SK-N-SH (cell line): ENCODE data around the gene STUB1. TPM values are rescaled to one million over a fixed set of nuclear protein-coding genes. Genes with fewer than 3 reads are reported as not detected.

Experiments
- CTCF ChIA-PET: fragments of 300-600, 350-600 bp; formaldehyde crosslinking; extraction: SDS; loops from one replicate; lab custom pipeline; 2021; lab: Yijun Ruan, JAX
- POLR2A ChIA-PET: fragments of 350-600 bp; sonication (Branson Sonifier 250); formaldehyde crosslinking; extraction: SDS; loops from one replicate; lab custom pipeline; 2020; ENCODE audit warnings: antibody characterized with exemption, inconsistent platforms; lab: Yijun Ruan, JAX
- DNase-seq: peaks from one replicate; pipeline ENCODE4 v3.0.0; 2012
- H2AFZ ChIP-seq: fragments of 200-600 bp; sonication (generic); 2 replicates; pipeline ENCODE4 v1.8.1; 2016; ENCODE audit warnings: antibody characterized with exemption, mild to moderate bottlenecking, low read depth
- H3F3A ChIP-seq: fragments of 200-600 bp; sonication (generic); replicated peaks from 2 replicates; pipeline ENCODE3; 2016; ENCODE audit warnings: antibody characterized with exemption, mild to moderate bottlenecking; ENCODE audit not compliant: insufficient read depth
- H3K27ac ChIP-seq, 2 experiments: fragments of 200-500 bp in 1 of 2; fragments of 200-600 bp in 1 of 2; sonication (Bioruptor generic) in 1 of 2; sonication (generic), shearing (Covaris generic) in 1 of 2; 2 replicates each; pipeline versions ENCODE4 v1.5.1 to v1.6.1; 2014 to 2016; ENCODE audit warnings: low read depth in 2 of 2, inconsistent platforms in 1 of 2, low read length in 1 of 2, mild to moderate bottlenecking in 1 of 2, mixed read lengths in 1 of 2
- H3K27me3 ChIP-seq: fragments of 200-600 bp; sonication (generic), shearing (Covaris generic); 2 replicates; pipeline ENCODE4 v1.6.1; 2016; ENCODE audit warnings: mixed run types; ENCODE audit not compliant: insufficient read depth
- H3K36me3 ChIP-seq, 2 experiments: fragments of 200-500 bp in 1 of 2; fragments of 200-600 bp in 1 of 2; sonication (Bioruptor generic) in 1 of 2; sonication (generic) in 1 of 2; replicated peaks in 1 of 2; 2 replicates each; pipeline versions ENCODE3 to v1.5.1; 2014 to 2016; ENCODE audit warnings: low read length in 1 of 2, mild to moderate bottlenecking in 1 of 2; ENCODE audit not compliant: insufficient read depth in 2 of 2, control insufficient read depth in 1 of 2
- H3K4me1 ChIP-seq, 2 experiments: fragments of 200-500 bp in 1 of 2; fragments of 200-600 bp in 1 of 2; sonication (Bioruptor generic) in 1 of 2; sonication (generic), shearing (Covaris generic) in 1 of 2; 2 replicates each; pipeline versions ENCODE4 v1.5.1 to v1.6.1; 2014 to 2016; ENCODE audit warnings: low read depth in 1 of 2, low read length in 1 of 2, mixed run types in 1 of 2; ENCODE audit not compliant: insufficient read depth in 2 of 2, control insufficient read depth in 1 of 2
- H3K4me2 ChIP-seq: fragments of 200-600 bp; sonication (generic), shearing (Covaris generic); 2 replicates; pipeline ENCODE4 v1.6.1; 2017; ENCODE audit warnings: mixed run types
- H3K4me3 ChIP-seq, 2 experiments: fragments of 200-500 bp in 1 of 2; fragments of 200-600 bp in 1 of 2; sonication (Bioruptor generic) in 1 of 2; sonication (generic), shearing (Covaris generic) in 1 of 2; 2 replicates each; pipeline versions ENCODE4 v1.5.1 to v1.8.1; 2014 to 2016; ENCODE audit warnings: low read depth in 2 of 2, inconsistent platforms in 1 of 2, low read length in 1 of 2, mild to moderate bottlenecking in 1 of 2, mixed read lengths in 1 of 2, moderate library complexity in 1 of 2
- H3K79me2 ChIP-seq: fragments of 200-600 bp; sonication (generic); 2 replicates; pipeline ENCODE4 v1.8.1; 2017; ENCODE audit warnings: mild to moderate bottlenecking; ENCODE audit not compliant: insufficient read depth
- H3K9ac ChIP-seq: fragments of 200-600 bp; sonication (generic); 2 replicates; pipeline ENCODE4 v1.6.1; 2017; ENCODE audit warnings: mixed run types
- H3K9me2 ChIP-seq: fragments of 200-600 bp; sonication (generic); 2 replicates; pipeline ENCODE4 v1.6.1; 2017; ENCODE audit warnings: mixed run types
- H3K9me3 ChIP-seq: fragments of 200-600 bp; sonication (generic); 2 replicates; pipeline ENCODE4 v1.6.1; 2017; ENCODE audit warnings: mixed run types, mild to moderate bottlenecking, moderate library complexity
- H4K20me1 ChIP-seq: fragments of 200-600 bp; sonication (generic); 2 replicates; pipeline ENCODE4 v1.6.1; 2017; ENCODE audit warnings: mild to moderate bottlenecking, mixed run types; ENCODE audit not compliant: insufficient read depth
- EZH2phosphoT487 ChIP-seq: fragments of 200-600 bp; sonication (generic); IDR thresholded peaks from 2 replicates; pipeline ENCODE4 v1.6.1; 2017; ENCODE audit warnings: low read depth, mixed run types, mild to moderate bottlenecking, antibody characterized with exemption, moderate library complexity, borderline replicate concordance
- FOSL2 ChIP-seq: IDR thresholded peaks from 2 replicates; pipeline ENCODE4 v1.4.0; 2012; ENCODE audit warnings: low read depth, mild to moderate bottlenecking, moderate library complexity, borderline replicate concordance
- FOXJ3 ChIP-seq: sonication (generic); formaldehyde crosslinking; IDR thresholded peaks from 2 replicates; pipeline ENCODE4 v1.5.1; 2020; ENCODE audit warnings: mild to moderate bottlenecking, missing genetic modification reagents
- FOXM1 ChIP-seq: IDR thresholded peaks from 2 replicates; pipeline ENCODE4 v1.4.0; 2012; ENCODE audit warnings: low read depth, mild to moderate bottlenecking
- GATA2 ChIP-seq: sonication (generic); formaldehyde crosslinking; IDR thresholded peaks from 2 replicates; pipeline ENCODE4 v1.5.0; 2020; ENCODE audit warnings: mild to moderate bottlenecking, missing genetic modification reagents
- NFIC ChIP-seq: IDR thresholded peaks from 2 replicates; pipeline ENCODE4 v1.4.0; 2012; ENCODE audit warnings: borderline replicate concordance
- POLR2AphosphoS5 ChIP-seq: IDR thresholded peaks from 2 replicates; pipeline ENCODE4 v1.6.1; 2012; ENCODE audit warnings: low read depth, low read length
- RXRA ChIP-seq: IDR thresholded peaks from 2 replicates; pipeline ENCODE4 v1.4.0; 2012; ENCODE audit warnings: low read depth, mild to moderate bottlenecking, borderline replicate concordance
- SMC3 ChIP-seq: IDR thresholded peaks from 2 replicates; pipeline ENCODE4 v1.6.1; 2012; ENCODE audit warnings: low read depth, low read length, improper control_type of control experiment
- TCF12 ChIP-seq: IDR thresholded peaks from 2 replicates; pipeline ENCODE4 v1.4.0; 2012
- WGBS: methylation state at CpG from one replicate; pipeline ENCODE4 v1.1.6; 2017; ENCODE audit warnings: low lambda C conversion rate; 5-methylcytosine and 5-hydroxymethylcytosine counted together
- polyA plus RNA-seq, 3 experiments: library from polyadenylated mRNA; depleted of rRNA; stranded (reverse); fragments of >200 nt; gene quantifications; 2 replicates each; pipeline ENCODE4 v1.2.3, GENCODE V29; 2012
- TF ChIP-seq, protein P1 (sequence below): IDR thresholded peaks from 2 replicates; pipeline ENCODE4 v1.4.0; 2012; ENCODE audit warnings: low read depth, borderline replicate concordance
- TF ChIP-seq, protein P2 (sequence below): fragments of 200-600 bp; sonication (generic); IDR thresholded peaks from 2 replicates; pipeline ENCODE4 v1.6.1; 2017; ENCODE audit warnings: antibody characterized with exemption, mild to moderate bottlenecking, moderate library complexity
- TF ChIP-seq, protein P3 (sequence below): IDR thresholded peaks from 2 replicates; pipeline ENCODE4 v1.4.0; 2012; ENCODE audit warnings: low read depth, borderline replicate concordance
- TF ChIP-seq, protein P4 (sequence below): IDR thresholded peaks from 2 replicates; pipeline ENCODE4 v1.4.0; 2012; ENCODE audit warnings: low read depth
- TF ChIP-seq, protein P5 (sequence below): IDR thresholded peaks from 2 replicates; pipeline ENCODE4 v1.6.1; 2012; ENCODE audit warnings: mild to moderate bottlenecking, low read depth, low read length, moderate library complexity
- TF ChIP-seq, protein P6 (sequence below): fragments of 150-350 bp; IDR thresholded peaks from 2 replicates; pipeline ENCODE4 v1.6.1; 2016; ENCODE audit warnings: mild to moderate bottlenecking, low read depth, low read length

Gene STUB1
- polyA plus RNA-seq, 1 of the 3 experiments (the other 2 are of a cell fraction): 323 TPM

DNA sequence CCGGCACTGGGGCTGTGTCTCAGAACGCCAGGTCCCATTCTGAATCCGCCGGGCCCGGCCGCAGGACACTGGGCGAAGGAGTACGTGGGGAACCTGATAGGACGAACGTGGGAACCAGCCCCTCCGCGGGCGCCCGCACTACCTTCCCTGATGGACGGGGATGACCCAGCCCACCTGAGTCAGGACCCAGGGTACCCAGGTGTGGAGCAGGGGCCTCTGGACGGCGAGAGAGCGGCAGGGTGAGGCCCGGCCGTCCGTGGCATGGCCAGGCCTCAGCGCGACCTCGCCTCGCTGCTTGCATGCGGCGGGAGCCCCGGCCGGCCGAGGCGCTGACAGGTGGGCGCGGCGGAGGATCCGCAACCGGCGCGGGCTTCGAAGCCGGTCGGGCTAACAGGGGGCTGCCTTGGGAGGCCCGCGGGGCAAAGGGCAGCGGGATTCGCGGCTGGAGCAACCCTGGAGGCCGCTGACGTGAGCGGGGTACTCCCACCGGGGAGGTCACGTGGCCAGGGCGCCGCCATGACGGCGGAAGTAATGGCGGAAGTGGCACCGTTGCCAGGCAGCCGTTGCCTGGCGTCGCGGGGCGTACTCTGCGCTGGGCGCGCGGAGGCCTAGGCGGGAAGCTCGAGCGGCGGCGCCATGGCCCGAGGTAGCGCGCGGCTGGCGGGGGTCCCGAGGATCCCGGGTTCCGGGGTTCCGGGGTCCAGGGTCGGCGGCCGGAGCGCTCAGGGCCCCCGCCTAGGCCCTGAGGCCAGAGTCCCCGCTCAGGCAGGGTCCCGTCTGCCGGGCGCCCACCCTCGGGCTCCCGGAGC is 31.2 kb upstream of the STUB1 start, which contains the start of gene WDR90 (continued):
- TF ChIP-seq, protein P1, sequence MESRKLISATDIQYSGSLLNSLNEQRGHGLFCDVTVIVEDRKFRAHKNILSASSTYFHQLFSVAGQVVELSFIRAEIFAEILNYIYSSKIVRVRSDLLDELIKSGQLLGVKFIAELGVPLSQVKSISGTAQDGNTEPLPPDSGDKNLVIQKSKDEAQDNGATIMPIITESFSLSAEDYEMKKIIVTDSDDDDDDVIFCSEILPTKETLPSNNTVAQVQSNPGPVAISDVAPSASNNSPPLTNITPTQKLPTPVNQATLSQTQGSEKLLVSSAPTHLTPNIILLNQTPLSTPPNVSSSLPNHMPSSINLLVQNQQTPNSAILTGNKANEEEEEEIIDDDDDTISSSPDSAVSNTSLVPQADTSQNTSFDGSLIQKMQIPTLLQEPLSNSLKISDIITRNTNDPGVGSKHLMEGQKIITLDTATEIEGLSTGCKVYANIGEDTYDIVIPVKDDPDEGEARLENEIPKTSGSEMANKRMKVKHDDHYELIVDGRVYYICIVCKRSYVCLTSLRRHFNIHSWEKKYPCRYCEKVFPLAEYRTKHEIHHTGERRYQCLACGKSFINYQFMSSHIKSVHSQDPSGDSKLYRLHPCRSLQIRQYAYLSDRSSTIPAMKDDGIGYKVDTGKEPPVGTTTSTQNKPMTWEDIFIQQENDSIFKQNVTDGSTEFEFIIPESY: no peak
- TF ChIP-seq FOSL2 (no peak), SMC3 (no peak), FOXJ3 (no peak), NFIC (no peak)
- TF ChIP-seq, protein P2, sequence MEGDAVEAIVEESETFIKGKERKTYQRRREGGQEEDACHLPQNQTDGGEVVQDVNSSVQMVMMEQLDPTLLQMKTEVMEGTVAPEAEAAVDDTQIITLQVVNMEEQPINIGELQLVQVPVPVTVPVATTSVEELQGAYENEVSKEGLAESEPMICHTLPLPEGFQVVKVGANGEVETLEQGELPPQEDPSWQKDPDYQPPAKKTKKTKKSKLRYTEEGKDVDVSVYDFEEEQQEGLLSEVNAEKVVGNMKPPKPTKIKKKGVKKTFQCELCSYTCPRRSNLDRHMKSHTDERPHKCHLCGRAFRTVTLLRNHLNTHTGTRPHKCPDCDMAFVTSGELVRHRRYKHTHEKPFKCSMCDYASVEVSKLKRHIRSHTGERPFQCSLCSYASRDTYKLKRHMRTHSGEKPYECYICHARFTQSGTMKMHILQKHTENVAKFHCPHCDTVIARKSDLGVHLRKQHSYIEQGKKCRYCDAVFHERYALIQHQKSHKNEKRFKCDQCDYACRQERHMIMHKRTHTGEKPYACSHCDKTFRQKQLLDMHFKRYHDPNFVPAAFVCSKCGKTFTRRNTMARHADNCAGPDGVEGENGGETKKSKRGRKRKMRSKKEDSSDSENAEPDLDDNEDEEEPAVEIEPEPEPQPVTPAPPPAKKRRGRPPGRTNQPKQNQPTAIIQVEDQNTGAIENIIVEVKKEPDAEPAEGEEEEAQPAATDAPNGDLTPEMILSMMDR: no peak
- TF ChIP-seq, protein P3, sequence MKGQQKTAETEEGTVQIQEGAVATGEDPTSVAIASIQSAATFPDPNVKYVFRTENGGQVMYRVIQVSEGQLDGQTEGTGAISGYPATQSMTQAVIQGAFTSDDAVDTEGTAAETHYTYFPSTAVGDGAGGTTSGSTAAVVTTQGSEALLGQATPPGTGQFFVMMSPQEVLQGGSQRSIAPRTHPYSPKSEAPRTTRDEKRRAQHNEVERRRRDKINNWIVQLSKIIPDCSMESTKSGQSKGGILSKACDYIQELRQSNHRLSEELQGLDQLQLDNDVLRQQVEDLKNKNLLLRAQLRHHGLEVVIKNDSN: peak; percentile 98

DNA sequence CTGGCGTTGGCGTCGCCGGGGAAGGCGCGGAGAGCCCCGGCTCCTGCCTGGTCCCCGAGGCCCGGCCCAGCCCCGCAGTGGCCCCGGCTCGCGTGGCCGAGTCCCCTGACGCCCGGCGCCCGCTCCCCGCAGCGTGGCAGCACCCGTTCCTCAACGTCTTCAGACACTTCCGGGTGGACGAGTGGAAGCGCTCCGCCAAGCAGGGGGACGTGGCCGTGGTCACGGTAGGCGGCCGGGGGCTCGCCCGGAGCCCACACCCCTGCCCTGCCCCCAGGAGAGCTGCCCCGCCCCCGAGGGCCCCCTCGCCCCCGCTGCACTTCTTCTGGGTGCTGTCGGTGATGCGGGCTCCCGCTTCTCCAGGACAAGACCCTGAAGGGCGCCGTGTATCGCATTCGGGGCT is 30.6 kb upstream of the STUB1 start:
- Histone ChIP-seq H4K20me1 (no peaks in the 10 kb centered on the region), H3K4me1 (peaks cover 4 to 29% of the 10 kb centered on the region in 2 experiments; a peak in 2 of 4 replicates), H3K9ac (peak overlapping the region; percentile 85), H3K27me3 (no peaks in the 10 kb centered on the region), H3K9me3 (no peaks in the 10 kb centered on the region), H3F3A (peaks cover 5% of the 10 kb centered on the region), H3K4me3 (peak overlapping the region; percentile 70 to 76), H2AFZ (peak overlapping the region; percentile 65; the same call in 1 of the 2 replicates), H3K27ac (peak overlapping the region; percentile 51 to 60), H3K9me2 (no peaks in the 10 kb centered on the region), H3K36me3 (peaks cover 0 to 13% of the 10 kb centered on the region in 2 experiments), H3K4me2 (peak overlapping the region; percentile 91), H3K79me2 (peaks cover 19% of the 10 kb centered on the region; the same call in 1 of the 2 replicates)
- TF ChIP-seq, protein P4, sequence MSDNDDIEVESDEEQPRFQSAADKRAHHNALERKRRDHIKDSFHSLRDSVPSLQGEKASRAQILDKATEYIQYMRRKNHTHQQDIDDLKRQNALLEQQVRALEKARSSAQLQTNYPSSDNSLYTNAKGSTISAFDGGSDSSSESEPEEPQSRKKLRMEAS: no peak
- TF ChIP-seq FOXM1 (no peak), POLR2AphosphoS5 (no peak), GATA2 (CRISPR knock-in tag) (no peak), SMC3 (no peak), RXRA (no peak), TCF12 (no peak), FOSL2 (no peak), EZH2phosphoT487 (no peak)
- TF ChIP-seq, protein P5, sequence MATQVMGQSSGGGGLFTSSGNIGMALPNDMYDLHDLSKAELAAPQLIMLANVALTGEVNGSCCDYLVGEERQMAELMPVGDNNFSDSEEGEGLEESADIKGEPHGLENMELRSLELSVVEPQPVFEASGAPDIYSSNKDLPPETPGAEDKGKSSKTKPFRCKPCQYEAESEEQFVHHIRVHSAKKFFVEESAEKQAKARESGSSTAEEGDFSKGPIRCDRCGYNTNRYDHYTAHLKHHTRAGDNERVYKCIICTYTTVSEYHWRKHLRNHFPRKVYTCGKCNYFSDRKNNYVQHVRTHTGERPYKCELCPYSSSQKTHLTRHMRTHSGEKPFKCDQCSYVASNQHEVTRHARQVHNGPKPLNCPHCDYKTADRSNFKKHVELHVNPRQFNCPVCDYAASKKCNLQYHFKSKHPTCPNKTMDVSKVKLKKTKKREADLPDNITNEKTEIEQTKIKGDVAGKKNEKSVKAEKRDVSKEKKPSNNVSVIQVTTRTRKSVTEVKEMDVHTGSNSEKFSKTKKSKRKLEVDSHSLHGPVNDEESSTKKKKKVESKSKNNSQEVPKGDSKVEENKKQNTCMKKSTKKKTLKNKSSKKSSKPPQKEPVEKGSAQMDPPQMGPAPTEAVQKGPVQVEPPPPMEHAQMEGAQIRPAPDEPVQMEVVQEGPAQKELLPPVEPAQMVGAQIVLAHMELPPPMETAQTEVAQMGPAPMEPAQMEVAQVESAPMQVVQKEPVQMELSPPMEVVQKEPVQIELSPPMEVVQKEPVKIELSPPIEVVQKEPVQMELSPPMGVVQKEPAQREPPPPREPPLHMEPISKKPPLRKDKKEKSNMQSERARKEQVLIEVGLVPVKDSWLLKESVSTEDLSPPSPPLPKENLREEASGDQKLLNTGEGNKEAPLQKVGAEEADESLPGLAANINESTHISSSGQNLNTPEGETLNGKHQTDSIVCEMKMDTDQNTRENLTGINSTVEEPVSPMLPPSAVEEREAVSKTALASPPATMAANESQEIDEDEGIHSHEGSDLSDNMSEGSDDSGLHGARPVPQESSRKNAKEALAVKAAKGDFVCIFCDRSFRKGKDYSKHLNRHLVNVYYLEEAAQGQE: no peak
- TF ChIP-seq, protein P6, sequence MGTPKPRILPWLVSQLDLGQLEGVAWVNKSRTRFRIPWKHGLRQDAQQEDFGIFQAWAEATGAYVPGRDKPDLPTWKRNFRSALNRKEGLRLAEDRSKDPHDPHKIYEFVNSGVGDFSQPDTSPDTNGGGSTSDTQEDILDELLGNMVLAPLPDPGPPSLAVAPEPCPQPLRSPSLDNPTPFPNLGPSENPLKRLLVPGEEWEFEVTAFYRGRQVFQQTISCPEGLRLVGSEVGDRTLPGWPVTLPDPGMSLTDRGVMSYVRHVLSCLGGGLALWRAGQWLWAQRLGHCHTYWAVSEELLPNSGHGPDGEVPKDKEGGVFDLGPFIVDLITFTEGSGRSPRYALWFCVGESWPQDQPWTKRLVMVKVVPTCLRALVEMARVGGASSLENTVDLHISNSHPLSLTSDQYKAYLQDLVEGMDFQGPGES: no peak
- DNase-seq: peak; percentile 74
- 6% methylated on average over 13 of the region's 44 CpGs for WGBS
- ChIA-PET POLR2A (interaction anchor here (0.7 to 1.2 kb wide), 6 partner anchors 9 to 79 kb away, joined by 3 to 4 read pairs (median 3); partner anchors contain the start of genes METTL26 and STUB1), CTCF (interaction anchor here (1.0 to 7.8 kb wide), 6 partner anchors 10 to 31 kb away, joined by 3 to 92 read pairs (median 12); partner anchors contain the start of genes METTL26, RHOT2, STUB1 and WFIKKN1)
